IPS-NIHi7 (cell line): ENCODE data around the gene BPIFA3.

ENCODE experiments used
- DNase-seq: peaks from one replicate; pipeline ENCODE4 v3.0.0; 2012; ENCODE audit warnings: mixed read lengths; ENCODE audit errors: extremely low spot score

BPIFA3 gene

DNA sequence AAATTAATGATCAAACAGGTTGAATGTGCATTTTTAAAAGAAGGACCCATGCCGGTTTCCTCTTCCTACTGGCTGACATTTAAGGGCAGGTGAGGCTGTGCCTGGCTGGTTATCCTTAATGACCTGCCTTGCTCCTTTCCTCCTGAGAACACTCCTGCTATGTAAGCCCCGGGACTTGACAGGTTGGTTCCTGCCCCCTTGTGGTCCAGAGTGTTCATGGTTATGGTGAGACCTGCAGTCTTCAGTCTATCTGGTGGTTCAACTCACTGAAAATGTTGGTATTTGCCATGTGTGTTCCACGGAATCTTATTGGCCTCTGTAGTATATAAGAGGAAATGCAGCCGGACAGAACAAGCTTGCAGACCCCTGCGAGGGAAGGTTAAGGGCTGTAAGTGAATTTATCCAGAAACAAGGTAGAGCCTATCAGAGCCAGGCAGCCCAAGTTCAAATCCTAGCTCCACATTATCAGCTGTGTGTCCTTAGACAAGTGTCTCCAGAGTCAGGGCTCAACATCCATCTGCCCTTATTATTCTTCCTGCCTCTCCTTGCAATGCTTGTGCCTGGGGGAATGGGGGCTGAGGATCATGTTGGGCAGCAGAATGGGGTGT lies 5.2 kb upstream of the BPIFA3 start:
- peak; percentile 90 for DNase-seq

DNA sequence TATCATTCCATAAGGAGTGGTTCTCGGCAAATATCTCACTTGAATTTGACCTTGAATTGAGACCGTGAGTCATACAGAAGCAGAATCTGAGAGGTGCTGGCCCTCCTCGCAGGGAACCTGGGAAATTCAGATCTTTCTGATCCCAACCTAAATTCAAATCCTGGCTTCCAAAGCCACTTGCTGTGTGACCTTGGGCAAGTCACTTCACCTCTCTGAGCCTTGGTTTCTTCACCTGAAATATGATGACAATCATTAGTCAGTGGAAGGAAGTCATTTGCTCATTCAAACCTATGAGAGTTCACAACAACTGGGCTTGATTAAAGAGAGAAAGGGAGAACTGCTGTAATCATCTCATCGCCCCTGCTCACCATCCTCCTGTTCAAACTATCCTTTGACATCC lies 7.2 kb downstream of the BPIFA3 start:
- DNase-seq = no peak

DNA sequence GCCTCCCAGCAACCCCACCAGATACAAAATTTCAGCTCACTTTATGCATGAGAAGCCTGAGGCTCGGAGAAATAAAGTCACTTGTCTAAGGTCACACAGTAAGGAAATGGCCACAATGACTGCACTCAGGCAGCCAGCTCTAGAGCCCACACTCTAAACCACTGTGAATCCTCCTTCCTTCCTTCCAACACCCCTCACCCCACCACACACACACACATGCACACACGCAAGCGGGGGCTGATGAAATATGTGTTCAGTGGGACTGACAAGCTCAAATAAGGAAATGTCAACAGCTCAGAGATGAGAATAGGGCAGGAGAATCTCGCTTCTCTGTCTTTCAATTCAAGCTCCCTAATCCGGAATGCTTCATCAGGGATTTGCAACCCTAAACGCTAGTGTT lies 12.7 kb downstream of the BPIFA3 start:
- DNase-seq = no peak

DNA sequence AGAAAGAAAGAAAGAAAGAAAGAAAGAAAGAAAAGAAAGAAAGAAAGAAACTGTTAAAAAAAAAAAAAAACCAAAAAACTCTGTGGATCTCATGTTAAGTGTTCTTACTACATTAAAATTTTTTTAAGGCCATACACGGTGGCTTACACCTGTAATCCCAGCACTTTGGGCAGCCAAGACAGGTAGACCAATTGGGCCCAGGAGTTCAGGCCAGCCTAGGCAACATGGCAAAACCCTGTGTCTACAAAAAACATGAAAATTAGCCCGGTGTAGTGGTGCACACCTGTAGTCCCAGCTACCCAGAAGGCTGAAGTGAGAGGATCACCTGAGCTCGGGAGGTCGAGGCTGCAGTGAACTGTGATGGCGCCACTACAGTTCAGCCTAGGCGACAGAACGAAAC lies 14.1 kb downstream of the BPIFA3 start:
- DNase-seq = no peak

DNA sequence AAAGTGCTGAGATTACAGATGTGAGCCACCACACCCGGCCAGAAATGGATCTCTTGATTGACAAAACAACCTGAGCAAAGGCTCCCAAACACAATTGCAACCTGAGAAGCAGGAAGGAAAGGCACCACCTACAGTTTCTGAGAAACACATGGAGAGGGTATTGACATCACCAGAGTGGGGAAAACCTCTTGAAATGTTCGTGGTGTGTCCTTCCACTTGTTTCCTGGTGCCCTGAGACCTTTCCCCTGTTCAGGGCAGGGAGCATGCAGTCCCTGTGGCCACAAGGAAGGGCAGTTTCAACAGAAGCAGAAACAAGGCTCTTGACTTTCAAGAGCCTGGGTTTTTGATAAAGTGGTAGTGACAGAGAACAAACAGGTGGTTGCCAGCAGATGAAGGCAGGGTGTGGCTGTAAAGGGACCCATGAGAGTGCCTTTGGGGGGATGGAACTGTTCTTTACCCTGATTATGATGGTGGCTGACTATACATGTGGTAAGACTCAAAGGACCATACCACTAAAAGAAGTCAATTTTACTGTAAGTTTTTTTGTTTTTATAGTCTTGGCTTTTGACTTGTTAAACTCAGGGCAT lies 15.4 kb downstream of the BPIFA3 start:
- no peak for DNase-seq

DNA sequence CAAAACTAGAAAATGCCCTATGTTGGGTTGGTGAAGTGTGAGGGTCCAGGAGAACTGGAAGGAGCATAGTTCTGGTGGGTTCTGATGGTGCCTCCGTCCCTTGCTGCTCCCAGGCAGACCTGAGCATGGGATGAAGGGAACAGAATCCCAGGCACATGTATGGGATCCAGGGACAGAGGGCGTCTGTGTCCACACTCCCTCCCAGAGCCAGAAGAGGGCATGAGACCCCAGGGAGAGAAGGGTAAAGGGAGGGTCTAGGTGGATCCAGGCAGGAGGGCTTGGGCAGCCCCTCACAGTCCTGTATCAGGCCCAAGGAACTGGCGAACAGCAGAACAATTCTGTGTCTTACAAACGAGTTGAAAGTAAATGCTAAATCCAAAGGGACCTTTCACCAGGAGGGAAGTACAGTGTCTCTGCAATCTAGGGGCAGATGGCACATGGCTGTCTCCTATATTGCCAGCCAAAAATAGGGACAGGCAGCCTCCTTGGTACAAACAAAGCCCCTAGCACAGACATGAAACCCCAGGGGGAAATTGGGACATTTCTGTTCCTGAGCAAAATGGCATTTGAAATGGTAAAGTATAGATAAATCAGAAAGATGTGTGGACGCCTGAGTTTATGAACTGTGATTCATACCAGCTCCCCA lies 16.1 kb downstream of the BPIFA3 start:
- peak; percentile 83 for DNase-seq

DNA sequence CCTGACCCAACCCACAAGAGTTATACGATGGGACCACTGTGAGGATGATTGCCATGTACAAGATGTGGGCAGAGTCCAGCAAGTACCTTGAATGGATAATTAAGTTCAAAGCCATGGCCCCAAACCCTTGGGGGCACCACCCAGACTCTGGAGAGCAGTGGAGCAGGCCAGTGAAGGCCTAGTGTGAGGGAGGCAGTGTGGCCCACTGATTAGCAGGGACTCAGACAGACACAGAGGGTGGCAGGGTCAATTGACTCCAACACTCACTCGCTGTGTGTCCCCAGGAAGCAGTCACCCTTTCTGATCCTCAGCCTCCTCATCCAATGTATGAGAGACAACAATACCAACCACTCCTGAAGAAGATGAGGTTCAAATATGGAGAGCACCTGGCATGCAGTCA lies 16.9 kb downstream of the BPIFA3 start:
- no peak for DNase-seq

DNA sequence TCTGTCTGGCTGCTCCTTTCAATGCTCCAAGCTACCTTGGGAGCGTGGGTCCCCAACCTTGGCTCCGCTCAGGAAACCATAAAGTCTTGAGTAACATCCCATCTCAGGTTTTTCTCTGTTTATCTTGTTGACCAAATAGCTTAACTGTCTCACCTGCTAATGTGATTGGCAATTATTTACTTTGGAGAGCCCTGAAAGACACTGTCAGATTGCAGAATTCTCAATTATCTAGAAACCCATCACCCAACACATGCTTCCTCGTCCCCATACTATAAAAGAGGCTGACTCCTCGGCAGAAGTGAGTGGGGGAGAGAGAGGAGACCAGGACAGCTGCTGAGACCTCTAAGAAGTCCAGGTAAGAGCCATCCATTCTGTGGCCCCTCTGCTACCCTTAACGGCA lies 18.5 kb downstream of the BPIFA3 start, which contains the start of gene BPIFA1:
TSS of gene BPIFA1 (plus strand) at position 301 of the 400 bp plus-strand sequence. CDS start 1,716 bp downstream, outside the sequence.
- DNase-seq = no peak

DNA sequence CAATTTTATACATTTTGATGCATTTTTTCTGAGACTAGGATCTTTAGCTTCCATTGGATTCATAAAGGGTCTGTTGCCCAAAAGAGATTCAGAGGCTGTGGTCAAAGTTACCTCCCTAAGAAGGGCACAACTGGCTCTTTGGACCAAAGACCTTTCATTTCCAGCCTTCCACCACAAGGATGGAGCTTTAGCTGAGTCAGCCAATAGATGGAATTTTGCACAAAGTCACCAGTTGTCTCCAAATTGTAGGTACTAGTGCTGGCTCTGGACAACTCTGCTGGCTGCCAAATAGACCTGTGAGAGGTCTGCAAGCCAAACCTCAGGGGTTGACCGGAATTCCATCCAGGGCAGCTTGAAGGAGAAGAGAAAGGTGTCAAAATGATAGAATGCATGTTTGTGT lies 19.2 kb downstream of the BPIFA3 start:
- no peak for DNase-seq

DNA sequence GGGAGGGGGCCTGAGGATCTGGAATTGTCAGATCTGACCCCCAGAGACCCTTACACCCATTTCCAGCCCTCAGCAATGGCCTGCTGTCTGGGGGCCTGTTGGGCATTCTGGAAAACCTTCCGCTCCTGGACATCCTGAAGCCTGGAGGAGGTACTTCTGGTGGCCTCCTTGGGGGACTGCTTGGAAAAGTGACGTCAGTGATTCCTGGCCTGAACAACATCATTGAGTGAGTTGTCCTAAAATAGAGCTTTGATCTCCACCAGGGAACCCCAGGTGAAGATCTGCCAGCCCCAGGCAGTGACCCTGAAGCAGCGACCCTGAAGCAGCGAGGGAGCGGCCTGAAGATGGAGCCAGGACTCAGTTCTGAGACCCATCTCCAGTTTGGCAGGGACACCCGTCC lies 20.8 kb downstream of the BPIFA3 start:
- DNase-seq = no peak

DNA sequence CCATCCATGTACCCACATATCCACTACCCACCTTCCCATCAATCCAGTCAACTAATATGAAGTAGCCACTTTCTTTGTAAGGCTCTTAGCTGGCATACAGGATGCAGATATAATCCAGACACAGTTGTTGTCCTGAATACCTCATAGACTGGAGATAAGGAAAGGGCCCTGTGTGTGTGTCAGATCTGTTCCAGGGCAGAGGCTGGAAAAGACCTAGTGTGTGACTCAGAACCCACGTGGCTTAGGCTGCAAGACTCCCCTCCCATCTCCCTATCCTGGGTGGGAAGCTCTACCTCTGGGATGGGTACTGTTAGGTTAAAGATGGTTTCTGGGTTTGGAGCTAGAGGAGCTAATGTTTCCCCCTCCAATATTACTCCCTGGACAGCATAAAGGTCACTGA lies 22.3 kb downstream of the BPIFA3 start:
- no peak for DNase-seq

DNA sequence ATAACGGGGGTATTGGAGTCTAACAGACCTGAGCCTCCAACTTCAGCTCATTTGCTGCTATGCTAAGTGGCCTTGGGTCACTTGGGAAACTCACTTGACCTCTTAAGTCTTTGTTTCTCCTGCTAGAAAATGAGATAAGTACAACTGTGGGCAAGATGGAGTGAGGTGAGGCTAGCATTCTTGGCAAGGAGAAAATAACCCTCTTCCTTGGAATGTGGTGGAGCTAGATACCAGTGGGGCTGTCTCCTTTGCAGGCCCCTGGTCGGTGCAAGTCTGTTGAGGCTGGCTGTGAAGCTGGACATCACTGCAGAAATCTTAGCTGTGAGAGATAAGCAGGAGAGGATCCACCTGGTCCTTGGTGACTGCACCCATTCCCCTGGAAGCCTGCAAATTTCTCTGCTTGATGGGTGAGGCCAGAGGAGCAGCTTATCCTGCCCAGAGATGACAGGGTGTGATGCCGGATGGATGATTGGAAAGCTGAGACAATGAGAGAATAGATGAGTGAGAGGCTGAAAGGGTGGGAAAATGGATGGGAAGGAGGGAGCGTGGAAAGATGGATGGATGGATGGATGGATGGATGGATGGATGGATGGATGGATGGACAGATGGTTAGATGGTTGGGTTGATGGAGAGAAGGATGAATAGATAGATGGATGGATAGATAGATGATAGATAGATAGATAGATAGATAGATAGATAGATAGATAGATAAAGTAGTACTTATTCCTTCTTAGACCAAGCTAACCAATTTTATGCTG lies 23.0 kb downstream of the BPIFA3 start:
- no peak for DNase-seq

DNA sequence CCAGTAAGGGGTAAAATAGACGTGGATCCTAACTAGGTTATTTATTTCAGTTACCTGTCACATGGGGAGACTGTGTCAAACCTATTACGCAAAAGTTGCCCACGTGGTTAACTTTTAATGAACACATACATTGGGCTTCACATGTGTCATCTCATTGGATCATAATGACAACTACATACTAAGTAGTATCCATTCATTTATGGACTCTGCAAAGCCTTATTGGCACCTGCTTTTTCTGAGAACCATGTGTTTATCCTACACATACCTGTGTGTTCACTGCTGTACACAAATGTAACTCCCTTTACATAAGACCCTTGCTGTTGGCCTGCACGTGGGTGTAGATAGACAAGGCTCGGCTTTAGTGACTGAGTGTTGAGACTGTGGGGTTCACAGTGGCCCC lies 23.8 kb downstream of the BPIFA3 start:
- DNase-seq = no peak

DNA sequence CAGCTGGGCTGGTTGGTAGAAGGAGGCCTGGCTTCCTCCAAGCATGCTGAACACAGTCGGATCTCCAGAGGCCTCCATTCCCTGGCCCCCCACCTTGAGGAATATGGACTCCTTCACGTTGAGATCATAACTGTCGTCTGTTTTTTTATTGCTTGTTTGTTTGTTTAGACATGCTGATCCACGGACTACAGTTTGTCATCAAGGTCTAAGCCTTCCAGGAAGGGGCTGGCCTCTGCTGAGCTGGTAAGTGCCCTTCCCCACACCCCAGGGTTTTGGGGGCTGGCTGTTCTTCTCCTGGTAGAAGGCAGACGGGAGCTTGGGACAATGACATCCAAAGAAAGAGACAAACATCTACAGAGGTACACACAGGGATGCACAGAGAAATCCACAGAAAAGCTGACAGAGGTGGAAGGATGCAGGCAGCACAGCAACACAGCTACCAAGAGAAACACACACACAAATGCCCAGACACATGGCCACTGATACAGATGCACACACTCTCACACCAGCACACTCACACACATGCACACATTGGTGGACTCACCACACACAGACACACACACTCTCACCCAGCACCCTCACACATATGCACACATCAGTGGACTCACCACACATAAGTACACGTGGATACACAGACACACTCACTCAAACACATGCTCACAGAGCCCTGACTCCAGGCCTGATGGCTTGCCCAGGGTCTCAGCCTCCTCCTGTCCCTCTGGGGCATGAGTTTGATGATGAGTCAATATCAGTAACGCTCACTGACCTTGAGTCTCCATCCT lies 25.4 kb downstream of the BPIFA3 start:
- no peak for DNase-seq

DNA sequence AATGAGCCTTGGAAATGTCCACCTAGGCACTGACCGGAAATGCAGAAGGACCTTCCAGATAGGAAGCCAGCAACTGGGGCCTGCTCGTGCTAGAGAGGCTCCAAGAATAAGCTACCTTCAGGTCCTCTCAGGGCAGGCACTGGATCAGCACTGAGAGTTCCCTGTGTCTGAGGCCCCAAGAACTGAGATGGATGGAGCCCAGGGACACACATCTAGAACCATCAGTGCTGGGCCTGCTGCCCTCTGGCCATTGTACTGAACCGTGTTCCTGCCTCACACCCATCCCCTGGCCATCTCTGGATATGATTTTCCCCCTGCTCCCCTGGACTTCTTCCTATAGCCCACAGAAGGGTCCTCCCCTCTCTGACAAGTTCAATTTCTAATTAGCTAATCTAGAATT lies 28.9 kb downstream of the BPIFA3 start:
- DNase-seq = no peak

DNA sequence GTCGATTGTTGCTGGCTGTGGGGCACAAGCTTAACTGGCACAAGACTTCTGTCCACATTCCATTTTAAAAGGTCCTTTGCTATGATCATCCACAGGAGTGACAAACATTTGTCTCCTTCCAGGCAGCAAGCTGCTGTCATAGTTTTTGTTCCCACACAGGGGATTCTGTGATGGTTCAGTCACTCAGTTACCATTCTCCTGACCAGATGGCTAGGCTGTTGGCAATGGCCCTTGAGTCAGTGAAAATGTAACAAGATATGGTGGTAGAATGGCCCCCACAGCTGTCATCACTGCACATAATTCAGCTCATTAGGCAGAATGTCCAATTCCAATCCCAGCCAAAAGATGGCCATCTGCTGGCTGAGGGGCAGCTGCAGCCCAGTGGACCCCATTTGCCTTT lies 32.3 kb downstream of the BPIFA3 start:
- DNase-seq = no peak

DNA sequence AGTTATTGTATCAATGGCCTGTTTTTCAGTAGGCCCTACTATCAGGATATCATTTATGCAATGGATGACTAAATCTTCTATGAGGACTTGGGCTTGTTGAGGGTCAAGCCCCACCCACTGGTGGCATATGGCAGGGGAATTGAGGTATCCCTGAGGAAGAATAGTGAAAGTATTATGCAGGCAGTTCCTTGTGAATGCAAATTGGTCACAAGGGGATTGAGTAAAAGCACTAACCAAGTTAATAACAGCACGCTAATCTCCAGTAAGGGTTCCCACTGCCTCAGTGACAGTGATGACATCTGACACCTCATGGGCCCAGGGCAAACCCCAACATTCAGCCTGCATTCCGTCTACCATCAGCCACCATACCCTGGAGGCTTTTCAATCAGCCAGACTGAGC lies 33.5 kb downstream of the BPIFA3 start:
- DNase-seq = no peak

DNA sequence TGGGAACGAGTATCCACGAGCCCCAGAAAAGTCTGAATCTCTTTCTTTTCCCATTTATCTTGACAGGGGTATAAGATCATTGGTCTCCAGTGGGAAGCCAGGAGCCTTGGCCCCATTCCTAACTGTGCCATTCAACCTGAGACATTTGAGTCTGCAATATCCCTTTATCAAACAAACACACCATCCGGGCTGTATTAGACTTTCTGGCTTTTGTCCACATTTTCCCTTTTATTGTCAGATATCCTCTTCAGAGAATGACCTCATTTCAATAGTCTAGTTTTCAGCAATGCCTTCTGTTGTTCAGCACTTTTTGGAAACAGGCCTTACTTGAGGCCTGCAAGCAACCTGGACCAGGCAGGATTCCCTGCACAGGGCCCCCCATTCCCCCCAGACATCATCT lies 34.3 kb downstream of the BPIFA3 start:
- DNase-seq = no peak

DNA sequence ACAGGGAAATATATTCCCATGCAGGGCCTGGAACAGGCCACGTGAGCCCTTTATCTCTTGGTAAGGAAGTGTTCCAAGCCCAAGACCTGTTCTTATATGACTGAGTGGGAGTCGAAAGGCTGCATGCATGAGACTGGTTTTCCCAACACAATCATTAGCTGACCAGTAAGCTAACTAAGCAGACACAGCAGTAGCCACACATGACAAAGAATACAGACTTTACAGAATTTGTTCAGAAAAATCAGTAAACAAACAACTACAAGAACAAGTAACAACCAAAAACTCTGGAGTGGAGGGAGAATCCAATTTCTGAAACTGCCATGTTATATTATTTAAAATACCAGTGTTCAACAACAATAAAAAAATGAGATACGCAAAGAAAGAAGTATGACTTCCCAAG lies 35.3 kb downstream of the BPIFA3 start:
- DNase-seq = no peak

DNA sequence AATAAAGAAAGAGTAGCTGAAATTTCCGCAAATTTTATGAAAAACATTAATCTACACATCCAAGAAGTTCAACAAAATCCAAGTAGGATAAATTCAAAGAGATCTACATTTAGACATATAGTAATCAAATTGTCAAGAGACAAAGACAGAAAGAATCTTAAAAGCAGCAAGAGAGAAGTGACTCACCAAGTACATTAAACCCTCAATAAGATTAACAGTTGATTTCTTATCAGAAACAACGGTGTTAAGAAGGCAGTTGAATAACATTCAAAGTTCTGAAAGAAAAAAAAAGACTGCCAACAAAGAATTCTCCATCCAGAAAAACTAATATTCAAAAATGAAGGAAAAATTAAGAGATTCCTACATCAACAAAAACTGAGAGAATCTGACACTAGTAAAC lies 37.9 kb downstream of the BPIFA3 start:
- DNase-seq = no peak

DNA sequence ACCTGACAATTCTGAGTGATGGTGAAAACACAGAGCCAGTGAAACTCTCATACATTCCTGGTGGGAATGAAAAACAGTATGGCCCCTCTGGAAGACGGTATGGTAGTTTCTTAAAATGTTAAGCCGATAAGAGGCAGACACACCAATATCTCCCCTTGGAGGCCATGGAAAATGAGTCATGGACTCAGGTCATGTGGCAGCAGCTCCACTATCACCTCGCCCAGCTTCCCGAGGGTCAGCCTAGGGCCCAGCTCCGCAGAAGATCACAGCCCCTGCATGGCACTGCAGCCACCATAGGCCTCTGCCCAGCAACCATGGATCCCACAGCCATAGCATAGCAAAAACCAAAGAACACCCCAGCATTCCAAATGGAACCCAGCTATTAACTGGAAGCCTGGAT lies 40.1 kb downstream of the BPIFA3 start:
- no peak for DNase-seq

DNA sequence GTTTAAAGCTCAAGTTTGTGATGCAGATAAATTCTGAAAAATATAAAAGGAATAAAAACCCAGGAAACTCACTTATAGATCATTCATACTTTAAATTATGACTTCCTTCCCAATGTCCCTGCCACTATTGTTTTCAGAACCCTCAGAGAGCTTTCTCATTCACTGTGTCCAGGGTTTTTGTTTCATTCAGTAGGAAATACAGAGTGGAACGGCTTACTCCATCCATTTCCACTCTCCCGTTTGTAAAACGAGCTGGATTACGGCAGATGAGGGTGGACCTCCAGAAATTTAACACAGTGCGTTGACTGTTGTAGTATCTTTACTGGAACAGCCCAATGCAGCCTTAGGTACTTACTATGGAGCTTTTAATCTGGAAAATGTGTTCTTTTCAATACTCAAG lies 42.2 kb downstream of the BPIFA3 start:
- no peak for DNase-seq
